NCI-H2227 (cell line): ENCODE measurements around the gene MLLT1.

Experiments used
- DNase-seq: peaks from one replicate; lab custom pipeline; 2025; ENCODE audit not compliant: unreplicated experiment; lab: John Stamatoyannopoulos, UW

MLLT1 gene

GRCh38 chr19:6210721-6211600 lies 68.8 kb downstream of the MLLT1 start:
- DNase-seq: no peak

- no peak for DNase-seq
These were observed 69.7 kb downstream of the MLLT1 start for GRCh38 chr19:6210091-6210490.

- DNase-seq: no peak
These were observed 70.1 kb downstream of the MLLT1 start for GRCh38 chr19:6209680-6210079.

GRCh38 chr19:6209233-6209632 lies 70.5 kb downstream of the MLLT1 start:
- DNase-seq: no peak

GRCh38 chr19:6204866-6205723 lies 74.7 kb downstream of the MLLT1 start:
- DNase-seq: no peak

GRCh38 chr19:6204212-6204611 lies 75.6 kb downstream of the MLLT1 start:
- DNase-seq: no peak

GRCh38 chr19:6199240-6199994 lies 80.4 kb downstream of the MLLT1 start:
- DNase-seq: peak; percentile 98

DNA sequence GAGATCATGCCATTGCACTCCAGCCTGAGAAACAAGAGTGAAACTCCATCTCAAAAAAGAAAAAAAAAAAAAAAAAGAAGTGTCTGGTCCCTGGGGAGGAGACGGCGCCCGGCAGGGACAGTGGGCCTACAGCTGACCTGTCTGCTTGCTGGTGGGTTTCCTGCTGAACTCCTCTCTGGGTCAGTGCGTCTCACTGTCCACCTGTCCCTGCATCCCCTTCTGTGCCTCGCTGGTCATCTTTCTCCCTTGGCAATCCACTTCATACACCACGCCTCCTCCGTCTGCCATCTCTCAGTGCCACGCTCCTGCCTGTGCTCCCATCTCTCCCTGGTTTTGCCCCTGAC lies 80.9 kb downstream of the MLLT1 start:
- no peak for DNase-seq

DNA sequence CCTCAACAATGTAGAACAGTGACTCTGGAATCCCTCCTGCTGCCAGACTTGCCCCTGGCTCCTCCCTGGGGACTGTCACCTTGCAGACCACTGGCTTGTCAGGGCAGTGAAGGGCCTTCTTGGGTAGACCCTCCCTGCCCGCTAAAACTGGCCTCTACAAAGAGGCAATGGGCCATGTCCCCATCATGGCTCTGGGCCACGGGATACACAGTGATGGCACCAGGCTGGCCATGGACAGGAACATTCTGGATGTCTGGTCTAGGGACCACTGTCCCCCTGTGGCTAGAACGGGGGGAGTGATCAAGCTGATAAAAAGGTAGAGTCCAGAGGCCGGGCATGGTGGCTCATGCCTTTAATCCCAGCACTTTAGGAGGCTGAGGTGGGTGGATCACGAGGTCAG lies 83.4 kb downstream of the MLLT1 start:
- DNase-seq: no peak

- no peak for DNase-seq
These were observed 91.0 kb downstream of the MLLT1 start for GRCh38 chr19:6188811-6189210.

- DNase-seq: no peak
These were observed 92.4 kb downstream of the MLLT1 start for GRCh38 chr19:6187374-6187773.

DNA sequence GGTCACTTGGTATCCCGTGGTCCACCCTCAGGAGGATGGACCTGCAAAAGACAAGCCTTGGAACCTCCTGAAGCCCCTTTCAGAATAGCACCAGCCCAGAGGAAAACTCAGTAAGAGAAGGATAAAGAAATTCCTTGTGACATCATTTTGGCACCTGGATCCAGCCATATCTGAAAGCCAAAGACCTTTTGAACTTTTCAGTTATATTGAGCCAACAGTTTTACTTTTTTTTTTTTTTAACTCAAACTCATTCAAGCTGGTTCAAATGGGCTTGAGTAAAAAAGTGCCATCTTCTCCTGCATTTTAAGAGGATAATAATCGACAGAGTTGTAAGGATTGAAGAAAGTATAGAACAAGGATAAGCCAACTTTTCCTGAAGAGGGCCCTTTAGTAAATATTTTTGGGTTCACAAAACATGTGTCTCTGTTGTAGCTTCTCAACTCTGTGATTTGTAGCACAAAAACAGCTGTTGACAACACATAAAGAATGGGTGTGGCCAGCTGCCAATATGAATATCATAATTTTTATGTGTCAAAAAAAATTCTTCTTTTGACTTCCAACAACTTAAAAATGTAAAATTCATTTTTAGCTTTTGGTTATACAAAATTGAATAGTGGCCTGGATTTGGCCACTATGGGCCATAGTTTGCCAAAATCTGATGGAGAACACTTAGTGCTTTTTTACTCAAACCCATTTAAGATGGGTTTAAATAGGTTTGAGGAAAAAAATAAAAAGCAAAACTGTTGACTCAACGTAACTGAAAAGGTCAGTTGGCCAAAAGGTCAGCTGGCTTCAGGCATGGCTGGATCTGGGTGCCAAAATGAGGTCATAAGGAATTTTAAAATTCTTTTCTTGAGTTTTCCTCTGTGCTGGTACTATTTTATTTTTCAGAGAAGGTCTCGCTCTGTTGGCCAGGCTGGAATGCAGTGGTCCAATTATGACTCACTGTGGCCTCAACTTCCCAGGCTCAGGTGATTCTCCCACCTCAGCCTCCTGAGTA lies 93.6 kb downstream of the MLLT1 start:
- DNase-seq: no peak

- DNase-seq: no peak
These were observed 94.5 kb downstream of the MLLT1 start for GRCh38 chr19:6185093-6185834.

- DNase-seq: no peak
These were observed 98.7 kb downstream of the MLLT1 start for GRCh38 chr19:6181119-6181518.

- DNase-seq: no peak
These were observed 106.6 kb downstream of the MLLT1 start for GRCh38 chr19:6173190-6173589.

DNA sequence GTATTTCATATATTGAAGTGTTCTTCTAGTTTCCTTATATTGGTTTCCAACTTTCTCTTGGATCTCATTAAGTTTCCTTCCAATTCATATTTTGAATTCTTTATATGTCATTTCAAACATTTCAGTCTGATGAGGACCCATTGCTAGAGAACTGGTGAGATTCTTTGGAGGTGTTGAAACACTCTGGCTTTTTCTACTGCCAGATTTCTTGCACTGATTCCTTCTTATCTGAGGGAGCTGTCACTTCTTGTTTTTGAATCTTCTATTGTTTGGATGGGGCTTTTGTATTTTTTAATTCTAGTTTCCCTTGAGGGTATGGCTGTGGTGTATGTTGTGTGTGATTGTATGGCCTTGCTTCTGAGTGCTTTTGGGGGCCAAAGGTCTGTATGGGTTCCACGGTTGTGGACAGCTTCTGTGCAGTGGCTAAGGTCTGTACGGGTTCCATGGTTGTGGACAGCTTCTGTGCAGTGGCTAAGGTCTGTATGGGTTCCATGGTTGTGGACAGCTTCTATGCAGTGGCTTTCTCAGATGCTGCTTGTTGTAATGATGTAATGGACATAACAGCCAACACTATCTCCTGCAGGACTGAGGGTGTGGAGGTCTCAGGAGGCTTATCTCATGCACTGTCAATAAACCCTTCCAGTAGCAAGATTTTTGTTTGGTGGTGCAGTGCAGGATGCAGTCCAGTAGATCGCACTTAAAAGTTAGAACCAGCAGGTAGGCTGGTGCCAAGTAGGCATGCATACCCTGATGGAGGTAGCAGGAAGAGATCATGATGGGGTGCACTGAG lies 107.5 kb downstream of the MLLT1 start:
- DNase-seq: no peak

GRCh38 chr19:6167115-6167514 lies 112.7 kb downstream of the MLLT1 start:
- DNase-seq: no peak

GRCh38 chr19:6164906-6165531 lies 114.8 kb downstream of the MLLT1 start:
- DNase-seq: no peak
